Measurements from ENCODE around the gene NUP58. TPM values are rescaled to one million over a fixed set of nuclear protein-coding genes. Genes with fewer than 3 reads are reported as not detected.
A peak's percentile ranks its signal among the peaks of the same experiment; 100 is the strongest.

Gene NUP58
- total RNA-seq (2014; rRNA removed) (46.1 and 63.8 TPM in 2 replicates), Bru-seq, nascent RNA (percentile 85 among the genes with signal in this experiment), BruChase-seq, experiment 1, labeled RNA remaining after a 6-hour chase (percentile 92 among the genes with signal in this experiment), BruChase-seq, experiment 2, labeled RNA remaining after a 2-hour chase (percentile 92 among the genes with signal in this experiment)
- long read RNA-seq, full-length matches to known transcripts = 41 of 54 reads
- long read RNA-seq, partial matches to known transcripts = 4 of 54 reads
- long read RNA-seq, other reads (novel, unspliced or antisense) = 9 of 54 reads

- H3K27me3 ChIP-seq (ENCODE audit: low read length) = no peaks in the 10 kb centered on the region
- peak within 1 kb of the TSS; percentile 45 for H3K27ac ChIP-seq (ENCODE audit: low read length)
- peak within 1 kb of the TSS; percentile 85 for H3K4me2 ChIP-seq (ENCODE audit: low read length)
- no TSS peak for BruUV-seq (replicated peaks)
- peaks cover 11% of the 10 kb centered on the region; the same call in 1 of the 2 replicates for H3K4me1 ChIP-seq (ENCODE audit: insufficient read depth, low read length)
- H3K36me3 ChIP-seq (ENCODE audit: low read depth, low read length) = peaks cover 7% of the 10 kb centered on the region
- ChIA-PET CTCF (no interaction called here), POLR2A (ENCODE audit: unreplicated experiment) (no interaction called here)
- DNase-seq (peak; percentile 94), ATAC-seq (peak; percentile 99)
- peak within 1 kb of the TSS; percentile 98 for H2AFZ ChIP-seq (ENCODE audit: low read length)
- H3K79me2 ChIP-seq (ENCODE audit: low read length) = peaks cover 50% of the 10 kb centered on the region
- H3K4me3 ChIP-seq (ENCODE audit: low read length) = peak within 1 kb of the TSS; percentile 89
- no peaks in the 10 kb centered on the region for H3F3A ChIP-seq (ENCODE audit: low read length, unreplicated experiment)
- H3K9ac ChIP-seq (ENCODE audit: low read length) = peak within 1 kb of the TSS; percentile 87
- peaks cover 11% of the 10 kb centered on the region; the same call in 1 of the 2 replicates for H4K20me1 ChIP-seq (ENCODE audit: low read length)
- TF ChIP-seq EZH2 (IDR thresholded peaks at IDR 0.05; ENCODE audit: low read length, unreplicated experiment) = no peak
- peak; percentile 45; the same call in 1 of the 2 replicates for TF ChIP-seq EZH2phosphoT487 (IDR thresholded peaks at IDR 0.05; ENCODE audit: borderline replicate concordance, low read length)
- intact Hi-C loops (cut with micrococcal nuclease) = loop anchor here (2.0 kb wide), 1 partner anchor 49 kb away; no protein-coding TSS in a partner anchor
- H3K9me2 ChIP-seq (replicated peaks; ENCODE audit: low read length) = no peaks in the 10 kb centered on the region
- no peaks in the 10 kb centered on the region for H3K9me3 ChIP-seq (ENCODE audit: low read length)
Measured at GRCh38 chr13:25301347-25302113, at the start of gene NUP58. Gene NUP58, plus strand, starts transcription at chr13:25301625. Its CDS starts 149 bp downstream, at chr13:25301774.

GRCh38 chr13:25252225-25252624, 49.2 kb upstream of the NUP58 start:
- BruUV-seq (replicated peaks) = no TSS peak
- ChIA-PET CTCF (no interaction called here), POLR2A (ENCODE audit: unreplicated experiment) (no interaction called here)

More at GRCh38 chr13:25252225-25252624, 49.2 kb upstream of the NUP58 start:
- Histone ChIP-seq H3K9ac (ENCODE audit: low read length) (no peak overlapping the region), H3K9me3 (ENCODE audit: low read length) (no peaks in the 10 kb centered on the region), H3K4me3 (ENCODE audit: low read length) (no peak overlapping the region), H3K79me2 (ENCODE audit: low read length) (no peaks in the 10 kb centered on the region), H3K4me1 (ENCODE audit: insufficient read depth, low read length) (peaks cover 21% of the 10 kb centered on the region), H3F3A (ENCODE audit: low read length, unreplicated experiment) (no peaks in the 10 kb centered on the region), H4K20me1 (ENCODE audit: low read length) (no peaks in the 10 kb centered on the region), H3K27ac (ENCODE audit: low read length) (no peak overlapping the region), H3K36me3 (ENCODE audit: low read depth, low read length) (peaks cover 11% of the 10 kb centered on the region), H3K4me2 (ENCODE audit: low read length) (no peak overlapping the region), H2AFZ (ENCODE audit: low read length) (no peak overlapping the region), H3K9me2 (replicated peaks; ENCODE audit: low read length) (no peaks in the 10 kb centered on the region), H3K27me3 (ENCODE audit: low read length) (no peaks in the 10 kb centered on the region)
- intact Hi-C loops (cut with micrococcal nuclease) = loop anchor here (2.0 to 5.0 kb wide), 2 partner anchors 35 to 49 kb away; partner anchors contain the start of genes MTMR6 and NUP58
- no peak for DNase-seq
- TF ChIP-seq EZH2phosphoT487 (IDR thresholded peaks at IDR 0.05; ENCODE audit: borderline replicate concordance, low read length) (no peak), CTCF (conservative IDR thresholded peaks at IDR 0.05; ENCODE audit: low read depth, low read length) (no peak), EZH2 (IDR thresholded peaks at IDR 0.05; ENCODE audit: low read length, unreplicated experiment) (no peak)
- no peak for ATAC-seq
